HuH-7.5 (cell line): ENCODE measurements around the gene GSTT2.

Experiments
- DNase-seq: peaks from one replicate; pipeline ENCODE4 v3.0.0; 2011; ENCODE audit warnings: low spot score

Gene GSTT2

GRCh38 chr22:24008381-24009226 lies 28.7 kb downstream of the GSTT2 start:
- DNase-seq = no peak

DNA sequence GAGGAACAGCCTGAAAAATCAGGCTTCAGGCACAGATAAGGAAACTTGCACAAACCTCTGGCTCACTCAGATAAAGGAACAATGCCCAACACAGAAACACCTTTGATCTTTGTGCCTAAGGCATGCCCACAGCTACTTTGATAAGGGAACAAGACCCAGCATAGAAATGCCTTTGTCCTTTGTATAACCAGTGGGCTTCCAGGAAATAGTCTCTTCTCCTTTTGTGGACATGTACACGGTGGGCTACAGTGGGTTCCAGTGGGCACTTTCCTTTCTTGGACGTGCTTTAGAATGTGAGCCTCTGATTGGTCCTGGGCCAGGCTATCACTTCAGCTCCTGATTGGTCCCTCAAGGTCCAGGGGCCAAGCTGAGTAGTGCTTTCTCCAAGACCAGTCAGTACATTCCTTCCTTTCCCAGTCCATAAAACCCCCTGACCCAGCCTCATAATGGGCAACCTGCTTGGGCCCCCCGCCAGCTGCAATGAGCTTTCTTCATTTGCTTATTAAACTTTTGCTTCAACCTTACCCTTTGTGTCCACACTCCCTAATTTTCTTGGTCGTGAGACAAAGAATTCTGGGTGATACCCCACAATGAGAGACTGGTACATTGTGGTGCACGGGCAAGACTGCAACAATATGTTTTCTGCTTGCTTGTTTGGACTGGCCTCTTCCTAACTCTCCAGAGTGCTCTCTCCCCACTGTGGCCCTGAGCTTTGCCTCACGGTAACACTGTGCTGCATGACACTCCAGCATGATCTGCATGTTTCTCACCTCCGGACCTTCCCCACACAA lies 29.5 kb downstream of the GSTT2 start:
- no peak for DNase-seq

DNA sequence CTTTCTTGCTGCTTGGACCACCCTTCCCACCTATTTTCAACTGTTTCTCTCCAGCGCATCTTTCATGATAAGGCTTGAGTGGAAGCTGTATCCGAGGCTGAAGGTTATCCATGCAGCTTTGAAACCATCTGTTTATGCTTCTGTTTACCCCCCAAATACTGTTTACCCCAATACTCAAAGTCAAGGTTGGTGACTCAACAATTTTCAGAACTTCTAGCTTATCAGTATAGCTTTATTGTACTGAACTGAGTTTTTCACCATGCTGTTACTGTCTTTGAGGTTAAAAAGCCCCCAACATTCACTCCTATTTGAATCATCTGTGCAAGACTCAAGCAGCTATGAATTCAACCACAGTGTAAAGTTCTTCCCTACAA lies 30.1 kb downstream of the GSTT2 start:
- DNase-seq = no peak

GRCh38 chr22:24011735-24012068 lies 31.8 kb downstream of the GSTT2 start:
- DNase-seq = no peak

- DNase-seq = no peak
These were observed 36.2 kb downstream of the GSTT2 start for GRCh38 chr22:24016156-24016555.

GRCh38 chr22:24021304-24021703 lies 41.4 kb downstream of the GSTT2 start:
- DNase-seq = no peak

GRCh38 chr22:24023204-24023789 lies 43.4 kb downstream of the GSTT2 start:
- no peak for DNase-seq

DNA sequence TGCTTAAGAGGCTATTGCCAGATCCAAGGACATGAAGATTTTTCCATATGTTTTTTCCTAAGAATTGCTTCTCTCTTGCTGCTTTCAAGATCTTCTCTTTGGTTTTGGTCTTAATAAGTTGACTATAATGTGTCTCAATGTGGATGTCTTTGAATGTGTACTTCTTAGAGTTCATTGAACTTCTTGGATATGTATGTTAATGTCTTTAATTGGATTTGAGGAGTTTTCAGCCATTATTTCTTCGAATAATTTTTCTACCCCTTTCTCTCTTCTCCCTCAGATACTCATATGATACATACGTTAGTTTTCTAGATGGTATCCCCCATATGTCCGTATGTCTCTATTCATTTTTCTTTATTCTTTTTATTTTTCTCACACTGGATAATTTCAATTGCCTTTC lies 44.4 kb downstream of the GSTT2 start:
- no peak for DNase-seq

DNA sequence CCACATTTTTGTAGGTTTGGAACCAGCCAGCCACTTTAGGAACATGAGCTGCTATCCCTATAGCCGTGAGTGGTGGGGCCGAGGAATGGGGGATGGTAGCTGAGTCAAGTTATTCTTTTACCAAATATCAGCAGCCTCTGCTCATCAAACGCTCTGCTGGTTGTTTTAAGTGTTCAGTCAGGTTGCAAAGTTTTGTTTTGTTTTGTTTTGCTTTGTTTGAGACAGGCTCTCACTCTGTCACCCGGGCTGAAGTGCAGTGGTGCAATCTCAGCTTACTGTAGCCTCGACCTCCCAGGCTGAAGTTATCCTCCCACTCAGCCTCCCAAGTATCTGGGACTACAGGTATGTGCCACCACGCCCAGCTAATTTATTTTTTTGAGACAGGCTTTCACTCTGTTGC lies 45.5 kb downstream of the GSTT2 start:
- DNase-seq = no peak

- no peak for DNase-seq
These were observed 46.1 kb downstream of the GSTT2 start for GRCh38 chr22:24026056-24026455.

DNA sequence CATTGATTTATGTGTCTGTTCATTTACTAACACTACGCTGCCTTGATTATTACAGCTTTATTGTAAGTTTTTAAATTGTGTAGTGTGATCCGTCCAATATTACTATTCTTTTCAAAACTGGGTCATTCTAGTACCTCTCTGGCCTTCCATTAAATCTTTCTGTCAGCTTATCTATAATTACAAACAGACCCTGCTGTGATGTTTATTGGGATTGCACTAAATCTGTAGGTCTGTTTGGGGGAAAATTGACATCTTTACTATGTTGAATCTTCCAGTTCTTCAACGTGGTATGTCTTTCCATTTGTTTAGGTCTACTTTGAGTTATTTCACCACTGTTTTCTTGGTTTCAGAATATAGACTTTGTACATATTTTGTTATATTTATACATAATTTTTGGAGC lies 46.8 kb downstream of the GSTT2 start:
- no peak for DNase-seq

DNA sequence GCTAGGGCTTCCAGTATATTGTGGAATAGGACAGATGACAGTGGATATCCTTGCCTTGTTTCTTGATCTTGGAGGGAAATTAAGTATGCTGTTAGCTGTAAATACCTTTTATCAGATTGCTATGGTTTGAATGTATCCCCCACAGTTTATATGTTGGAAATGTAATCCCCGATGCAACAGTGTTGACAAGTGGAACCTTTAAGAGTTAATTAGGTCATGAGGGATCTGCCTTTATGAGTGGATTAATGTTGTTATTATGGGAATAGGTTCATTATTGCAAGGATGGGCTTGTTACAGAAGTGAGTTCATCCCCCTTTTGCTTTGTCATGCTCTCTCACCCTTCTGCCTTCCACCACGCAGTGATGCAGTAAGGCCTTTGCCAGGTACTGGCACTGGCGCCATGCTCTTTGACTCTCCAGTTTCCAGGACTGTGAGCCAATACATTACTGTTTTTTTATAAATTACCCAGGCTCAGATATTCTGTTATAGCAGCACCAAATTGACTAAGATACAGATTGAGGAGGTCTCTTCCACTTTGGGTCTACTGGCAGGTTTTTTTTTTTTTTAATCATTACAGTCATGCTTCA lies 47.5 kb downstream of the GSTT2 start:
- DNase-seq = no peak

- no peak for DNase-seq
These were observed 48.1 kb downstream of the GSTT2 start for GRCh38 chr22:24027991-24028390.

DNA sequence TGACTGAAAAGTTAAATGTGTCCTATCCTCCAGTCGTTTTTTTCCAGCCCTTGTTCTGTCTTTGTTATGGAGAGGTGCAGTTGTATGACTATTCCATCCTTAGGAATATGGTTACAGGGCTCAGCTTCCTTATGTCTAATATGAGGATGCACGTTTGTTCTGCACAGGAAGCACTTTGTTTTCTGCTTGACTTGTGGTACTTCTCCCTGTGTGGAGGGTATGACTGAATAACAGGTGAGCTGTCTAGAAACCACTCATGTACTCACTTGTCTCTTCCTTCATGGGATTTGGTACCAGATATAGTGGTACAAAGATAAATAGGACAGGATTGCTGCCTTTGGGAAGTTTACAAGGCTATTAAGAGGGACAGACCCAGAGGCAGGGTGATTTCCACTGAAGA lies 48.6 kb downstream of the GSTT2 start:
- DNase-seq = no peak

DNA sequence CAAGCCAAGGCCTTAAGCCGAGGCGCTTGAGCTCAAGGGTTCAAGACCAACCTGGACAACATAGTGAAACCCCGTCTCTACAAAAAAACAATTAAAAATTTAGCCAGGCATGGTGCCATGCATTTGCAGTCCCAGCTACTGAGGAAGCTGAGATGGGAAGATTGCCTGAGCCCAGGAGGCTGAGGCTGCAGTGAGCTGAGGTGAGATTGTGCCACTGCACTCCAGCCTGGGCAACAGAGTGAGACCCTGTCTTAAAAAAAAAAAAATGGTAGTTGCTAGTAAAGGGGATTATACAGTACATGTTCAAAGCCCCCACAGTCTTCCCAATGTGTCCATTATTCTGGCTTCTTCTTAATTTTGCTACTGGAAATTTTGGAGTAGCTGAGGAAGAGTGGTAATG lies 49.4 kb downstream of the GSTT2 start:
- no peak for DNase-seq

DNA sequence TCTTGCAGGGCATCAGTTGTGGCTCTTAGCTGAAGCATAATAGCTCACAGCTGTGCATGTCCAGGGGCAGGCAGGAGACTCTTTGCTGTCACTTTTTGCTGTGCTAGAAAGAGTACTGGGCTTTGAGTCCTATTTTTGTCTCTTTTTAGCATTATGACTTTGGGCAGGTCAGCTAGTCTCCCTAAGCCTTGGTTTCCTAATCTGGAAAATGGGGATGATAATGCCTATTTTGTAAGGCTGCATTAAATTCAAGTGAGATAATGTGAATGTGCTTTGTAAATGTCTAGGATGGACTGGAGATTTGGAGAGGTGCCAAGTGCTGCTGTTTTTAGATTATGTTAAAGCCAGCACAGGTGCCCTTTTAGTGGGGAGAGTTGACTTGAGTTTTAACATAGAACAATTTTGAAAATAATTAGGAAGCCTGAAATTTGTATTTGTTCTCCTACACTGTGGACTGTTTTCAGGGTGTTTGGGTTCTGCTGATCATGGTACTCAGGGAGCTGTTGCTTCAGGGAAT lies 50.3 kb downstream of the GSTT2 start:
- no peak for DNase-seq
